K562 (cell line): ENCODE measurements around the gene LSM12. TPM values are rescaled to one million over a fixed set of nuclear protein-coding genes. Genes with fewer than 3 reads are reported as not detected.
A peak's percentile ranks its signal among the peaks of the same experiment; 100 is the strongest.

Experiments
- CCNT2 ChIP-seq: IDR thresholded peaks from 2 replicates; pipeline ENCODE4 v1.6.1; 2011; ENCODE audit warnings: borderline replicate concordance, low read depth, mild to moderate bottlenecking, moderate library complexity, mixed read lengths, low read length; ENCODE audit not compliant: insufficient read length; ENCODE audit errors: extremely low read depth
- DACH1 ChIP-seq: fragments of 450-650 bp; IDR thresholded peaks from 2 replicates; pipeline ENCODE4 v1.6.1; 2018; ENCODE audit not compliant: partially characterized antibody
- FOXJ3 ChIP-seq: sonication (generic); formaldehyde crosslinking; IDR thresholded peaks from 2 replicates; pipeline ENCODE4 v1.4.0; 2020; ENCODE audit warnings: mild to moderate bottlenecking, missing genetic modification reagents
- MGA ChIP-seq: fragments of 450-650 bp; IDR thresholded peaks from 2 replicates; pipeline ENCODE4 v1.6.1; 2016; ENCODE audit warnings: mild to moderate bottlenecking, moderate library complexity
- MIER1 ChIP-seq: fragments of 450-650 bp; IDR thresholded peaks from 2 replicates; pipeline ENCODE4 v1.6.1; 2016; ENCODE audit warnings: antibody characterized with exemption, mild to moderate bottlenecking, low read depth
- ZNF23 ChIP-seq: fragments of 250-450 bp; sonication (Bioruptor Pico); IDR thresholded peaks from 2 replicates; pipeline ENCODE4 v1.4.0; 2020; ENCODE audit warnings: mild to moderate bottlenecking
- ZNF354B ChIP-seq: fragments of 250-450 bp; sonication (Bioruptor Pico); IDR thresholded peaks from 2 replicates; pipeline ENCODE4 v1.4.0; 2020
- ZNF407 ChIP-seq: fragments of 450-650 bp; IDR thresholded peaks from 2 replicates; pipeline ENCODE4 v1.6.1; 2016; ENCODE audit warnings: low read depth
- polyA plus RNA-seq, 8 experiments: library from polyadenylated mRNA; depleted of rRNA in 4 of 8; stranded (reverse) in 5 of 8; unstranded in 3 of 8; fragments of >200 nt; fragmentation: Nextera tagmentation in 2 of 8; fragmentation: Illumina TruSeq in 1 of 8; extraction: Ambion mirVana in 2 of 8; extraction: Trizol in 1 of 8; gene quantifications; 2 replicates each; pipeline versions ENCODE4 v1.2.1 to v1.2.3, GENCODE V29; 2011 to 2014; ENCODE audit warnings: inconsistent platforms in 1 of 8, missing spikeins in 1 of 8
- total RNA-seq, 7 experiments: library from RNA; depleted of rRNA in 6 of 7; stranded (reverse); fragments of >200 nt in 6 of 7; fragmentation: Illumina TruSeq in 2 of 7; extraction: Trizol in 2 of 7; gene quantifications; 2 replicates each; pipeline versions ENCODE4 v1.2.1 to v1.2.3, GENCODE V29; 2011 to 2021; ENCODE audit warnings: low replicate concordance in 1 of 7

LSM12 gene
- total and polyA plus RNA-seq, 9 of the 15 experiments (the other 6 are each of a cell fraction or from before 2014, with no cell fraction given), result 53.0 to 258 (median 89.3) TPM

- TF ChIP-seq CCNT2 (peak; percentile 95), ZNF23 (CRISPR knock-in tag) (no peak), MGA (peak; percentile 91), ZNF354B (CRISPR knock-in tag) (no peak), ZNF407 (peak; percentile 98), MIER1 (no peak), FOXJ3 (CRISPR knock-in tag) (no peak), DACH1 (no peak)
These were observed 4.2 kb upstream of the LSM12 start, which contains the start of gene G6PC3 (continued) for GRCh38 chr17:44070455-44071197.
